IPS-11a (cell line): ENCODE measurements around the gene SPATA9.
"Not testable (repeated sequence)": the region's sequence is repeated elsewhere in the genome, so short reads cannot be mapped to it uniquely, and the experiment has no call there.

ENCODE experiments used
- H3K4me3 ChIP-seq: one replicate; pipeline ENCODE4 v1.5.1; 2013; ENCODE audit warnings: low read depth, low read length, control low read depth

Gene SPATA9

DNA sequence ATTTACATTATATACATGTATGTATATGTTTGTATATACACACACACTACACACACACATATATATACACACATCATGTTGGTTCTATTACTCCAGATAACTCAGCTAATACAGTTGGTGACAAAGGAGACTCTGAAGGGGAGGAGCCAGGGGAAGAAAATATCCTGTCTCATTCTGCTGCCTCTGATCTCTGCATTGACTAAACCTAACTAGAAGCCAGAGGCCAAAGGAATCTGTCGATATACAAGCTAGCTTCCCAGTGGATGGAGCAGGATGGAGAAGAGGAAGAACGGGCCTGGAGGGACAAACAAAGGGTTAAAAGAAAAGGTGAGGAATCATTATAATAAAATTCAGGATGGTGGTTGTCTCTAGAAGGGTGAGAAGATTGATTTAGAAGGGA, 34.6 kb upstream of the SPATA9 start:
- H3K4me3 ChIP-seq, result no peak overlapping the region

- H3K4me3 ChIP-seq, result no peak overlapping the region
Observed at GRCh38 chr5:95715799-95716461, 33.1 kb upstream of the SPATA9 start.

GRCh38 chr5:95713960-95714710, 31.3 kb upstream of the SPATA9 start:
- no peak overlapping the region for H3K4me3 ChIP-seq

GRCh38 chr5:95713246-95713645, 30.5 kb upstream of the SPATA9 start:
- not testable (repeated sequence) for H3K4me3 ChIP-seq

- H3K4me3 ChIP-seq, result no peak overlapping the region
Observed at GRCh38 chr5:95712347-95712958, 29.7 kb upstream of the SPATA9 start.

DNA sequence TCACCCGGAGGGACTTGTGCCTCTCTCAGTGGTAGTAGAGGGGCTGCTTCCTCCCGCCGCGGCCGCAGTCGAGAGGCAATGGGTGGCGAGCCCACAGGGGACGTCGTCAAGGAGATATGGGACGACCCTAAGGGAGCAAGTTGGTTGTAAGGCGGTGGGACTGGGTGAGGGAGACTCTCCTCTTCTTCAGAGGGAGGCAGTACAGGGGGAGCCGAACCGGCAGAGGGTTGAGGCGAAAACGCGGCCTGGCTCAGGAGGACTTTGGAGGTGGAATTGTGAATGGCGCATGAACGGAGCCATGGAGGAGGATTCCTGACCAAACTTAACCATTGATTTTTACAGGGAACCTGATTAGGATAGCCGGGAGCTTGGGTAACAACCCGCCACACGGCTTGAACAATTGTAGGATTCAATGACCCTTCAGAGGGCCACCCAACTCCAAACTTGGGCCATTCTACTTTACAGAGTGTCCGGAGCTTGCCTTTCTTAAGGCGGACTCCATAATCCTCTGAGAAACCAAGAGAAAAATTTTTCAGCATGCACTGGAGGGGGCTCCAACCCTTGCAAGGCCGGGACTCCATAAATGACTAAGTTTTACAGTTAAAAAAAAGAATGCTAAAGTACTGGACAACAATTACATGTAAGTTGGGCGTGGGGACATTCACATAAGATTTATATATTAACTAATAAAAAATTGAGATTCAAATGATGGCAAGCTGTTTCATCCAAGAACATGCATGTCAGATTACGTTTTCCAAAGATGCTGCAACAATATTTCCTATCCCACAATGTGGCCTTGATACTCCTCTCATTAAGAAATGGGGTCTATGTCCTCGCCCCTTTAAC, 28.9 kb upstream of the SPATA9 start:
- peak overlapping the region; percentile 28 for H3K4me3 ChIP-seq

- peak overlapping the region; percentile 28 for H3K4me3 ChIP-seq
Observed at GRCh38 chr5:95710651-95711500, 28.1 kb upstream of the SPATA9 start.

GRCh38 chr5:95709967-95710650, 27.3 kb upstream of the SPATA9 start:
- no peak overlapping the region for H3K4me3 ChIP-seq

DNA sequence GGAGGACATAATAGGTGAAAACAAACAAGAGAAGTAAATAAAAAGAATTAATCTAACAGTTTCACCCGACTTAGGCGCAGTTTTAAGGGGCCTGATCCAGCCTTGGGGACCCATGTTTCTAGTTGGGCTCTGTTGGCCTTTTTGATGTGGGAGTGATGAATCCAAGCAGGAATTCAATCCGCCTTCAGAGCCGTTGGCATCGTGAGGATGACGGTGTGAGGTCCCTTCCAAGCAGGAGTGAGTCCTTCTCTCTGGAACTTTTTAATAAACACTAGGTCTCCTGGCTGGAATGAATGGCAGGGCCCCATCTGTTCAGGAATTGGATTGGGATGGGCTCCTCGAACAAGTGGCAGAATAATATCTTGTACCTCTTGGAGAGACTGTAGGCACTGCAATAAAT, 26.1 kb upstream of the SPATA9 start:
- H3K4me3 ChIP-seq, result no peak overlapping the region

DNA sequence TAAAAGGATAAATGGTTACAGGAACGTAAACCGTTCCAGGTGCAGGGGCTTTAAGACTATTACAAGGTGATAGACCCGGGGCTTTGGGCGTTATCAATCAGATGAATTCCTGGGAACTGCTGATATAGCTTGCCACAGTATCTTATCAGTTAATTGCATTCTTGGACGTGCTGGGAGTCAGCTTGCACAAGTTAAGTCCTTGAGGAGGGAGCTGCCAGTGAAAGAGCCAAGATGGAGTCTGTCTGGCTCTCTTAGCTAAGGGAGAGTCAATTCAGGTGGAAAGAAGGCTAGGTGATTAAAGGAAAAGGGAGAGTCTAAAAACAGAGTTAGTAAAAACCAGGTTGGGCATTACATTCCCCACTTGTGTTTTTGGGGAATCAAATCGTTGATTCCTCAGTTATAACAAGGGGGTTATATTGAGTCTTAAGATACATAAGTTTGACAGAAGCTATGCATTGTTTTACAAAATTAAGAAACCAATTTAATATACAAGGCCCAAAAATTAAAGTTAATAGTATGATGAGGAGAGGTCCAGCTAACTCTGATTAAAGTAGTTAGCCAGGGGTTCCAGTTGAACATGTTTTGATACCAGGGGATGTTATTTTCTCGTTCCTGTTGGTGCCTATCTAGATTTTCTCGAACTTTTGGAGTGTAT, 24.9 kb upstream of the SPATA9 start:
- H3K4me3 ChIP-seq, result not testable (repeated sequence)

GRCh38 chr5:95707055-95707454, 24.3 kb upstream of the SPATA9 start:
- no peak overlapping the region for H3K4me3 ChIP-seq

GRCh38 chr5:95706196-95706595, 23.4 kb upstream of the SPATA9 start:
- H3K4me3 ChIP-seq, result not testable (repeated sequence)

- H3K4me3 ChIP-seq, result no peak overlapping the region
Observed at GRCh38 chr5:95704150-95704549, 21.4 kb upstream of the SPATA9 start.

GRCh38 chr5:95701074-95701473, 18.3 kb upstream of the SPATA9 start:
- no peak overlapping the region for H3K4me3 ChIP-seq

- no peak overlapping the region for H3K4me3 ChIP-seq
Observed at GRCh38 chr5:95699337-95699736, 16.5 kb upstream of the SPATA9 start.

DNA sequence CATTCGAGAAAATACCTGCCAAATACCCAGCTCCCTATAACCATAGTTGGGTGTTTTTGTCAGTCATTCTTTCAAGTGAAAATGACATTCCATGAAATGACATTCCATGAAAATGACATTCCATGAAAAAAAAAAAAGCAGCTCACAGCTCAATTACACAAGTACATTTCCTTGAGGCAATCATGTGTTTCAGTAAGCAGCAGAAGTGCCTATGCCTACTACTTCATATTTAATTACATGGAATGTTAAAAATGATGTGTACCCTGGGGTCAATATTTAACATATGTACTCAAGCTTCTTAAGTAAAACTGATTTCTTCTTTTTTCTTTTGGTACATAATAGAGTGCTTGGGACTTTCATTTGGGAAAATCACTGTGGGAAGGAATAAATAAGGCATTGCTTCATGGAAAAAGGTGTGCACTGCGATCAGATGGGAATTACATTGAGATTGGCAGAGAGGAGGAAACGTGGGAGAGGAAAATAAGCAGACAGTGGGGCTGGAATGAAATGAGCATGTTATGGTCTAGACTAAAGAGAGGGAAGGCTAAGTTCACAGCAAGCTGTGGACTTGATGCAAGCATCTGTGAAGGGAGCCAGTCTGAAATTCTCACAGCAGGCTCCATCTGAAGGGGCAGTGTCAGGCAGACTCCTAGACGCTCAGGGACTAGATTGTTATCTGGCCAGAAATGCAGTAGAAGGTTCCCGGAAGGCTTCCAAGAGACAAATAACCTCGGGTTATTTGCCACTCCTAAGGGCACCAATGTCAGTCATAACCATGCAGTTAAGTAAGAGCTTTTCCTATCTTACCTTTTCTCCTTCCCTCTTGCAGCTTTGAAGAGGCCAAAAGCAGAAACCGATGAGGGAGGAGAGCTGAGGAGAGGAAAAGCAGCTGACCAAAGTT, 15.2 kb upstream of the SPATA9 start:
- no peak overlapping the region for H3K4me3 ChIP-seq

DNA sequence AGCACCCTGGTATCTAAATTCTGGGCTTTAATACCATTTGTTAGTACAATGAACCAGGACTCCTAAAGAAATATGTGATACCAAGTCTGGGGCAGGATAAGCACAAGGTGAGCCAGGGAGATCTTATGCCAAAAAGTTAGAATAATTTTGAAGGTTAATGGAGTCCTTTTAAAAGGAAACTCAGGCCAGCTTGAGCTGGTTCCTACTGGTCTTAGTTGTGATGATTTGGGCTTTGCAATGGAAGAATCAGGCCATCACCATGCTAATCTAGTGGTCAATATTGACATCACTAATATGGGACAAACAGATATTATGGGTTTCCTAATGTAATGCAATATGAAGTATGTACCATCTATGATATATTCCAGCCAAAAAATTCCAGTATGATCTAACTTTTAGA, 7.5 kb upstream of the SPATA9 start:
- H3K4me3 ChIP-seq, result no peak overlapping the region

DNA sequence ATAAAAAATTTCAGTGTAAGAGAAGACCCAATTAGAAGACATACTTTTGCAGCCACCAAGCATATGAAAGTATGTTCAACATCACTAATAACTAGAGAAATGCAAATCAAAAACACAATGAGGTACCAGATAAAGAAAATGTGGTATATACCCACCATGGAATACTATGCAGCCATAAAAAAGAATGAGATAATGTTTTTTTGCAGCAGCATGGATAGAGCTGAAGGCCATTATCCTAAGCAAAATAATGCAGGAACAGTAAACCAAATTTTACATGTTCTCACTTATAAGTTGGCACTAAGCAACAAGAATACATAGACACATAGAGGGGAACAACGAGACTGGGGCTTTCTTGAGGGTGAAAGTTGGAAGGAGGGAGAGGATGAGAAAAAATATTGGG, 6.9 kb upstream of the SPATA9 start:
- no peak overlapping the region for H3K4me3 ChIP-seq
